ENCODE measurements around the gene OR13C5. TPM values are rescaled to one million over a fixed set of nuclear protein-coding genes. Genes with fewer than 3 reads are reported as not detected.
A peak's percentile ranks its signal among the peaks of the same experiment; 100 is the strongest.
"Not testable (repeated sequence)": the region's sequence is repeated elsewhere in the genome, so short reads cannot be mapped to it uniquely, and the experiment has no call there.

The OR13C5 gene
- total and polyA plus RNA-seq, 10 of the 15 experiments (the other 5 are each of a cell fraction or from before 2014, with no cell fraction given): 0.58 TPM; not detected in 9

- RAD21 ChIA-PET (ENCODE audit: unreplicated experiment): interaction anchor here (1.2 kb wide), 1 partner anchor 54 kb away, joined by 3 read pairs; no protein-coding TSS in a partner anchor
- H2AFZ ChIP-seq (ENCODE audit: control insufficient read depth, low read depth, low read length); H4K20me1 ChIP-seq (ENCODE audit: control insufficient read depth, insufficient read depth); H3K4me1 ChIP-seq (ENCODE audit: control insufficient read depth, insufficient read depth, low read length); H3K4me2 ChIP-seq (ENCODE audit: control insufficient read depth, insufficient read depth); BruUV-seq (replicated peaks); POLR2A ChIA-PET; in situ Hi-C loops (cut with MboI); H3K9ac ChIP-seq (ENCODE audit: control insufficient read depth, insufficient read depth, low read length); H3K9me3 ChIP-seq (replicated peaks; ENCODE audit: control insufficient read depth, insufficient read depth, low read length); CTCF ChIA-PET; SMC1A ChIA-PET (ENCODE audit: uncharacterized antibody, unreplicated experiment); intact Hi-C loops (cut with micrococcal nuclease; ENCODE audit: unreplicated experiment); H3K27me3 ChIP-seq (replicated peaks in 1 of 2; ENCODE audit: control insufficient read depth in 2 of 2, insufficient read depth in 2 of 2, low read length in 1 of 2); H3K79me2 ChIP-seq (ENCODE audit: control insufficient read depth, insufficient read depth, low read length); H3K27ac ChIP-seq (ENCODE audit: control insufficient read depth, insufficient read depth); DNase-seq (ENCODE audit: low read depth, low spot score); H3K4me3 ChIP-seq; H3K36me3 ChIP-seq (ENCODE audit: control insufficient read depth in 2 of 2, insufficient read depth in 2 of 2, low read length in 1 of 2): not testable (repeated sequence)
- ATAC-seq (peak; percentile 73), FAIRE-seq (peak; percentile 76)
- 20% methylated on average over 3 of the region's 3 CpGs for WGBS (ENCODE audit: insufficient coverage, insufficient replicate concordance, low lambda C conversion rate, missing lambda C conversion rate)
These were observed 464 bp downstream of the OR13C5 start for GRCh38 chr9:104598749-104599148.

GRCh38 chr9:104589626-104590025, 9.6 kb downstream of the OR13C5 start:
- in situ Hi-C loops (cut with MboI): no loop called here
- Histone ChIP-seq H3K27ac (ENCODE audit: control insufficient read depth, insufficient read depth) (no peak overlapping the region), H2AFZ (ENCODE audit: control insufficient read depth, low read depth, low read length) (no peak overlapping the region), H3K4me2 (ENCODE audit: control insufficient read depth, insufficient read depth) (no peak overlapping the region), H3K9ac (ENCODE audit: control insufficient read depth, insufficient read depth, low read length) (no peak overlapping the region), H3K36me3 (ENCODE audit: control insufficient read depth in 2 of 2, insufficient read depth in 2 of 2, low read length in 1 of 2) (no peaks in the 10 kb centered on the region), H4K20me1 (ENCODE audit: control insufficient read depth, insufficient read depth) (no peaks in the 10 kb centered on the region), H3K9me3 (replicated peaks; ENCODE audit: control insufficient read depth, insufficient read depth, low read length) (no peaks in the 10 kb centered on the region), H3K79me2 (ENCODE audit: control insufficient read depth, insufficient read depth, low read length) (no peaks in the 10 kb centered on the region), H3K4me1 (ENCODE audit: control insufficient read depth, insufficient read depth, low read length) (no peaks in the 10 kb centered on the region), H3K4me3 (no peak overlapping the region), H3K27me3 (replicated peaks in 1 of 2; ENCODE audit: control insufficient read depth in 2 of 2, insufficient read depth in 2 of 2, low read length in 1 of 2) (no peaks in the 10 kb centered on the region)
- ATAC-seq: no peak
- intact Hi-C loops (cut with micrococcal nuclease; ENCODE audit: unreplicated experiment): no loop called here
- ChIA-PET CTCF (no interaction called here), SMC1A (ENCODE audit: uncharacterized antibody, unreplicated experiment) (interaction anchor here (1.0 kb wide), 1 partner anchor 20 kb away, joined by 3 read pairs; no protein-coding TSS in a partner anchor), POLR2A (no interaction called here), RAD21 (ENCODE audit: unreplicated experiment) (no interaction called here)
- BruUV-seq (replicated peaks): no TSS peak
- TF ChIP-seq YBX1 (IDR thresholded peaks at IDR 0.05): no peak
- no peak for DNase-seq (ENCODE audit: low read depth, low spot score)
- WGBS (ENCODE audit: insufficient coverage, insufficient replicate concordance, low lambda C conversion rate, missing lambda C conversion rate): 0% methylated on average over 1 of the region's 1 CpG
- FAIRE-seq: no peak

Measured in GM12878 (cell line).